ENCODE measurements around the gene TMEM266. TPM values are rescaled to one million over a fixed set of nuclear protein-coding genes. Genes with fewer than 3 reads are reported as not detected.

The TMEM266 gene
- total and polyA plus RNA-seq, 5 experiments from 2014 or later = not detected

GRCh38 chr15:76174654-76175053 lies 114.9 kb downstream of the TMEM266 start:
- ATAC-seq (no peak), DNase-seq (no peak)
- H3K27ac Mint-ChIP-seq = no peak overlapping the region
- H3K4me3 Mint-ChIP-seq = no peak overlapping the region
- H3K9me3 Mint-ChIP-seq = peaks cover 0 to 2% (median 0%) of the 10 kb centered on the region in 9 donors
- H3K4me1 Mint-ChIP-seq = peaks cover 0 to 2% (median 0%) of the 10 kb centered on the region in 4 donors
- peaks cover 0 to 3% (median 0%) of the 10 kb centered on the region in 3 donors for H3K36me3 Mint-ChIP-seq
- peaks cover 6 to 38% (median 22%) of the 10 kb centered on the region in 5 donors for H3K27me3 Mint-ChIP-seq
- POLR2A ChIA-PET = no interaction called here

GRCh38 chr15:76175442-76175841 lies 115.7 kb downstream of the TMEM266 start:
- no peak overlapping the region for H3K27ac Mint-ChIP-seq

GRCh38 chr15:76176059-76176458 lies 116.3 kb downstream of the TMEM266 start:
- ATAC-seq = no peak
- DNase-seq = no peak
- peaks cover 0 to 2% (median 0%) of the 10 kb centered on the region in 4 donors for H3K4me1 Mint-ChIP-seq
- H3K27me3 Mint-ChIP-seq = peaks cover 8 to 38% (median 23%) of the 10 kb centered on the region in 5 donors
- POLR2A ChIA-PET = no interaction called here
- peaks cover 0 to 2% (median 0%) of the 10 kb centered on the region in 9 donors for H3K9me3 Mint-ChIP-seq
- H3K27ac Mint-ChIP-seq = peak overlapping the region in 1 of 10 donors; percentile 53
- H3K36me3 Mint-ChIP-seq = peaks cover 0 to 3% (median 0%) of the 10 kb centered on the region in 3 donors
- no peak overlapping the region for H3K4me3 Mint-ChIP-seq

More at GRCh38 chr15:76175442-76175841, 115.7 kb downstream of the TMEM266 start:
- Mint-ChIP-seq H3K9me3 (peaks cover 0 to 2% (median 0%) of the 10 kb centered on the region in 9 donors), H3K4me1 (peaks cover 0 to 2% (median 0%) of the 10 kb centered on the region in 4 donors), H3K36me3 (peaks cover 0 to 3% (median 0%) of the 10 kb centered on the region in 3 donors), H3K27me3 (peaks cover 8 to 38% (median 22%) of the 10 kb centered on the region in 5 donors), H3K4me3 (no peak overlapping the region)
- POLR2A ChIA-PET = no interaction called here
- ATAC-seq (no peak), DNase-seq (no peak)

DNA sequence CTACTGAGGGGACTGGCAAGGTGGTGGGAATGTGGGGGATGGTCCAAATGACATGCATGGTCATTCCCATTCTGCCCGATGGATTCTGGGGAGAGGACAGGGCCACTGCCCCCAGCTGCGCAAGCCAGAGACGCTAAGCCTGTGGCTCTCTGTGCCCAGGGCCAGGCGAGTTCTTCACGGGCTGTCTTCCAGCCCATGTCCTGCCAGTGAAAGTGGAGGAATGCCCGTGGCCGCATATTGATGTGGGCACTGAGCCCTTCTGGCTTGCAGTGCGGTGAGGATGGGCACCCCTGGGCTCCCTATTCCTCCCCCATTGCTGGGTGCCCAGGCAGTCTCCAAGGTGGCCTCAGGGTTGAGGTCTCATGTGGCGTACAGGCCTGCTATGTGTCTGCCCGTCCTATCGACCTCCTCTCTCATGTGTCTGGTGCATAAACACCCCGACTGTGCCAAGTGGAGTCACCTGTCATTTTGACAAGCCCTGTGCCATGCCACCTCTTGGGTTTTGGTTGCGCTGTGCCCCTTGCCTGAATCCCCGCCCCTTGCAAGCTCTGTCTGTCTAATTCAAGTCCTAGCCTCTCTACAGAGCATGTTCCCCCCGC lies 116.8 kb downstream of the TMEM266 start:
- no peak overlapping the region for H3K4me3 Mint-ChIP-seq
- no peak overlapping the region for H3K27ac Mint-ChIP-seq
- no peak for ATAC-seq
- H3K4me1 Mint-ChIP-seq = peaks cover 0 to 2% (median 0%) of the 10 kb centered on the region in 4 donors
- peaks cover 0 to 2% (median 0%) of the 10 kb centered on the region in 9 donors for H3K9me3 Mint-ChIP-seq
- H3K27me3 Mint-ChIP-seq = peaks cover 9 to 38% (median 23%) of the 10 kb centered on the region in 5 donors
- no peak for DNase-seq
- POLR2A ChIA-PET = no interaction called here
- peaks cover 0 to 3% (median 0%) of the 10 kb centered on the region in 3 donors for H3K36me3 Mint-ChIP-seq

DNA sequence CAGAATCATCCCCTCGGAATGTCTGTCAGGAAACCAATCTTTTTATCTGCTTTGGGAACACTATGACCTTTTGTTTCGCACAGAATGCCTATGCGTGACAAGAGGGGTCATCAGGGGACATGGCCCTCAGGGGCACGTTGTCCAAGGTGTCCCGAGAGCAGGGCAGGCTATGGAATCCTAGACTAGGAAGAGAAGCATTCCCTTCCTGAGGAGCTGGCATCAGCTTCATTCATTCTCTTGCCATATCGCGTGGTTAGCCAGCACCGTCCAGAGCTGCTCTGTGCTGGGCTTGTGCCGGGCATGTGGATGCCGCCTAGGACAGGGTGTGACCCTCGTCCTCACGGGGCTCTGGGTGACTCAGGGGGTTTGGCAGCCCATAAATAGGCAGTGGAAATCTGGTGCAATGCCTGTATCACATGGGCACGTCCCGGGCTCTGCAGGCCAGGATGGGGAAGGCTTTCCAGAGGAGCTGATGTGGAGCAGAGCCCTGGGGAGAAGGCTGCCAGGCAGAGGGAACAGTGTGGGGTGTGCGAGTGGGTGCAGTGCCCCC lies 117.8 kb downstream of the TMEM266 start:
- ATAC-seq = no peak
- POLR2A ChIA-PET = no interaction called here
- peaks cover 15 to 36% (median 23%) of the 10 kb centered on the region in 5 donors for H3K27me3 Mint-ChIP-seq

GRCh38 chr15:76178296-76179000 lies 118.7 kb downstream of the TMEM266 start:
- POLR2A ChIA-PET = no interaction called here
- H3K27me3 Mint-ChIP-seq = peaks cover 15 to 28% (median 23%) of the 10 kb centered on the region in 5 donors
- no peak overlapping the region for H3K4me3 Mint-ChIP-seq
- H3K9me3 Mint-ChIP-seq = peaks cover 0 to 2% (median 0%) of the 10 kb centered on the region in 9 donors
- peaks cover 0 to 2% (median 0%) of the 10 kb centered on the region in 4 donors for H3K4me1 Mint-ChIP-seq
- no peak overlapping the region for H3K27ac Mint-ChIP-seq
- ATAC-seq (no peak), DNase-seq (no peak)
- no peaks in the 10 kb centered on the region for H3K36me3 Mint-ChIP-seq

More for the DNA sequence above, 117.8 kb downstream of the TMEM266 start:
- H3K4me1 Mint-ChIP-seq = peaks cover 0 to 2% (median 0%) of the 10 kb centered on the region in 4 donors
- H3K4me3 Mint-ChIP-seq = no peak overlapping the region
- H3K27ac Mint-ChIP-seq = no peak overlapping the region
- peaks cover 0 to 3% (median 0%) of the 10 kb centered on the region in 3 donors for H3K36me3 Mint-ChIP-seq
- DNase-seq = no peak
- H3K9me3 Mint-ChIP-seq = peaks cover 0 to 2% (median 0%) of the 10 kb centered on the region in 9 donors

GRCh38 chr15:76179023-76179422 lies 119.2 kb downstream of the TMEM266 start:
- ATAC-seq = no peak

GRCh38 chr15:76180321-76180720 lies 120.5 kb downstream of the TMEM266 start:
- POLR2A ChIA-PET = no interaction called here

More at GRCh38 chr15:76179023-76179422, 119.2 kb downstream of the TMEM266 start:
- Mint-ChIP-seq H3K27me3 (peaks cover 15 to 33% (median 23%) of the 10 kb centered on the region in 5 donors), H3K4me3 (no peak overlapping the region), H3K27ac (no peak overlapping the region), H3K4me1 (peaks cover 0 to 2% (median 0%) of the 10 kb centered on the region in 4 donors), H3K9me3 (no peaks in the 10 kb centered on the region), H3K36me3 (no peaks in the 10 kb centered on the region)
- POLR2A ChIA-PET = no interaction called here
- no peak for DNase-seq

DNA sequence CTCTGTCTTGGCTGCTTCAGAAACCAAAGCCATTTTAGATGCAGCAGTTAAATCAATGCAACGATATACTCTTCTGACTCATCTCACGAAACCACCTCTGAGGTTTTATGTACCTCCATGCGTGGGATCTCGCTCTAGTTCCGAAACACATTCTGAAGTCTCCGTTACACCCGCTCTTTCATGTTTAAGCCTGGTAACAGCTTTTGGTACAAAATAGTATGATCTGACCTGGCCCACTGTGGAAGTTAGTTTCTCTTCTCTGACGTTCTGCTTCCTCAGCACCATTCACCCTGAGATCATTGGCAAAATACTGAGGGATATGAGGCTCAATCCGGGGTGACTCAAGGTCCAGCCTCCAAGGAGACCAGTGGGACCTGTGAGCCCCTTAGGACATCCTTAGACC lies 121.9 kb downstream of the TMEM266 start:
- no peaks in the 10 kb centered on the region for H3K9me3 Mint-ChIP-seq
- POLR2A ChIA-PET = no interaction called here
- DNase-seq (no peak), ATAC-seq (no peak)
- H3K4me1 Mint-ChIP-seq = peaks cover 0 to 4% (median 0%) of the 10 kb centered on the region in 4 donors
- no peak overlapping the region for H3K4me3 Mint-ChIP-seq
- H3K36me3 Mint-ChIP-seq = no peaks in the 10 kb centered on the region
- H3K27ac Mint-ChIP-seq = no peak overlapping the region
- H3K27me3 Mint-ChIP-seq = peaks cover 25 to 46% (median 26%) of the 10 kb centered on the region in 5 donors

More at GRCh38 chr15:76180321-76180720, 120.5 kb downstream of the TMEM266 start:
- peaks cover 16 to 41% (median 27%) of the 10 kb centered on the region in 5 donors for H3K27me3 Mint-ChIP-seq
- H3K9me3 Mint-ChIP-seq = no peaks in the 10 kb centered on the region
- DNase-seq = no peak
- no peaks in the 10 kb centered on the region for H3K36me3 Mint-ChIP-seq
- H3K27ac Mint-ChIP-seq = no peak overlapping the region
- no peak overlapping the region for H3K4me3 Mint-ChIP-seq
- peaks cover 0 to 2% (median 0%) of the 10 kb centered on the region in 4 donors for H3K4me1 Mint-ChIP-seq
- ATAC-seq = no peak

DNA sequence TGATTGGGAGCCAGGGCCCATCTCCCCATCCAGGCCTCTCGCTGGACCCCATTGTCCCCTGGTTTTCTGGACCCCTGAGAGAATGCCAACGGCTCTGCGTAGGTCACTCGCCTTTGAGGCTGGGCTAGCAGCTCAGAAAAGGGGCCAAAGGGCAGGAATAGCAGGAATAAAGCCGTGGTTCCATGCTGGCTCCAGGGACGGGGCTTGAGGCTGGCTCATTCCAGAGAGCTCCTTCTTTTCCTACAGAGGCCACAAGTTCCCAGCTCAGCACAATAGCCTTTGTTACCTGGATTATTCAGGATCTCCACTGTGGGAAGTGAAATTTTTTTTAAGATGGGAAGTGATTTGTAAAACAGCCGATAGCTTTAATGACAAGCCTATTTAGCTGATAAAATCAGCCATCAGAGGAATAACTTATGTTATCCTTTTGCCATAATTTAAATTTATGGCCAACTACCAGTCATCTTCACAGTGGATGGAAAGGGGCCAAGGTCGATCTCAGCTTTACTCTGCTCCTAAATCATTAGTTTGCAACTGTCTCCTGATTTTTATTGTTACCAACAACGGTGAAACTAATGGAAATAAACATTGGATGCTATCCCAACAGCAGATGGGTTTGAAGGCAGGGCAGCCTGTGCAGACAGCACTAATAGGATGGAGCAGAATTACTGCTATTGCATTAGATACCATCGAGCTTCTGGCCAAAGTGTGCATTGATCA lies 124.3 kb downstream of the TMEM266 start:
- Mint-ChIP-seq H3K27me3 (peaks cover 20 to 50% (median 31%) of the 10 kb centered on the region in 5 donors), H3K9me3 (no peaks in the 10 kb centered on the region), H3K36me3 (no peaks in the 10 kb centered on the region), H3K27ac (no peak overlapping the region), H3K4me1 (peaks cover 0 to 2% (median 0%) of the 10 kb centered on the region in 4 donors), H3K4me3 (no peak overlapping the region)
- DNase-seq = no peak
- POLR2A ChIA-PET = no interaction called here
- ATAC-seq = no peak

GRCh38 chr15:76184650-76185035 lies 124.9 kb downstream of the TMEM266 start:
- Mint-ChIP-seq H3K4me3 (no peak overlapping the region), H3K36me3 (no peaks in the 10 kb centered on the region), H3K4me1 (peaks cover 0 to 2% (median 0%) of the 10 kb centered on the region in 4 donors), H3K9me3 (no peaks in the 10 kb centered on the region), H3K27ac (no peak overlapping the region), H3K27me3 (peaks cover 21 to 56% (median 32%) of the 10 kb centered on the region in 5 donors)
- POLR2A ChIA-PET = interaction anchor here (0.7 kb wide), 1 partner anchor 1359 kb away, joined by 3 read pairs; no protein-coding TSS in a partner anchor
- no peak for ATAC-seq
- DNase-seq = no peak

DNA sequence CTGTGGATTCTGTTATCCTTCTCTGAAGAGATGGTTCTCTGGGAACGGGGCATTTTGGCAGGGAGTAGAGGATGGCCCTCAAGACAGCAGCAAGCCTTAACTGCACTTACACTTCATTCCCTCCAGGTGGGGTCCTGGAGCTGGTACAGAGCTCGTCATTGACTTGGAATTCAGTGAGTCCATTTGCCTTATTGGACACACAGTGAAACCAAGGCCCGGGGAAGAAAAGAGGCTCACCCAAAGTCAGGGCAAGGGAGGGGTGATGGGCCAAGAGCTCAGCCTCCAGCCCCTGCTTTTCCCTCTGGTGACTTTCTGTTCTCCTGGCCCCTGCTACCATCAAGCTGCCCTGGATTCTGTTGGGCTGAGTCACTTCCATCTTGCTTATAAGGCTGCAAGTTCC lies 125.9 kb downstream of the TMEM266 start:
- Mint-ChIP-seq H3K27me3 (peaks cover 29 to 66% (median 37%) of the 10 kb centered on the region in 5 donors), H3K4me1 (peaks cover 4 to 8% (median 8%) of the 10 kb centered on the region in 4 donors), H3K4me3 (no peak overlapping the region), H3K27ac (no peak overlapping the region), H3K36me3 (no peaks in the 10 kb centered on the region), H3K9me3 (no peaks in the 10 kb centered on the region)
- ATAC-seq = no peak
- POLR2A ChIA-PET = no interaction called here
- DNase-seq = no peak
